Peyer's patch (tissue), 4 donors: Measurements from ENCODE around the gene C18orf63. TPM values are rescaled to one million over a fixed set of nuclear protein-coding genes. Genes with fewer than 3 reads are reported as not detected.
A peak's percentile ranks its signal among the peaks of the same experiment; 100 is the strongest.

Experiments
- DNase-seq, 3 donors: peaks; one replicate each; pipeline ENCODE4 v3.0.0-alpha.2; 2017 to 2019
- H3K27ac ChIP-seq, 4 donors: fragments of 200-600 bp; sonication (generic); one replicate each; pipeline ENCODE4 v1.5.1; 2016 to 2019
- H3K27me3 ChIP-seq, 2 donors: fragments of 200-600 bp; sonication (generic); one replicate each; pipeline ENCODE4 v1.5.1; 2019
- H3K36me3 ChIP-seq, 3 donors: fragments of 200-600 bp; sonication (generic); one replicate each; pipeline ENCODE4 v1.5.1; 2016 to 2019
- H3K4me1 ChIP-seq, 4 donors: fragments of 200-600 bp; sonication (generic); one replicate each; pipeline ENCODE4 v1.5.1; 2016 to 2019
- H3K4me3 ChIP-seq, 4 donors: fragments of 200-600 bp; sonication (generic); 1 replicate in 3 of 4; 2 replicates in 1 of 4; pipeline ENCODE4 v1.5.1; 2016 to 2019; ENCODE audit warnings: mild to moderate bottlenecking in 1 of 4
- H3K9me3 ChIP-seq, 4 donors: fragments of 200-600 bp; sonication (generic); one replicate each; pipeline ENCODE4 v1.5.1; 2016 to 2019; ENCODE audit warnings: mild to moderate bottlenecking in 1 of 4
- CTCF ChIP-seq, 6 experiments: fragments of 450-650 bp in 4 of 6; fragments of 200-600 bp in 2 of 6; sonication (generic) in 1 of 6; IDR thresholded peaks; one replicate each; pipeline ENCODE4 v1.5.1; 2017 to 2019; ENCODE audit warnings: antibody characterized with exemption in 6 of 6, mild to moderate bottlenecking in 3 of 6, moderate library complexity in 1 of 6
- POLR2A ChIP-seq, 2 donors: fragments of 450-650 bp; IDR thresholded peaks; one replicate each; pipeline ENCODE4 v1.5.1; 2017; ENCODE audit warnings: antibody characterized with exemption in 2 of 2, mild to moderate bottlenecking in 2 of 2, moderate library complexity in 2 of 2
- total RNA-seq, 4 donors: library from RNA; depleted of rRNA; stranded (reverse); fragments of >200 nt; gene quantifications; one replicate each; pipeline ENCODE4 v1.1.0, GENCODE V29; 2016

Gene C18orf63
- not detected for total RNA-seq

GRCh38 chr18:74315464-74316256 is at the start of gene C18orf63:
Gene C18orf63 (plus strand): TSS chr18:74315839. CDS start chr18:74317866, 2,027 bp downstream.
- H3K4me3 ChIP-seq: no peak within 1 kb of the TSS
- no peaks in the 10 kb centered on the region for H3K36me3 ChIP-seq
- H3K9me3 ChIP-seq: no peaks in the 10 kb centered on the region
- no peak within 1 kb of the TSS for H3K27ac ChIP-seq
- TF ChIP-seq CTCF (IDR thresholded peaks at IDR 0.05): no peak
- no peak for TF ChIP-seq POLR2A (IDR thresholded peaks at IDR 0.05)
- H3K4me1 ChIP-seq: no peaks in the 10 kb centered on the region
- no peak for DNase-seq
- H3K27me3 ChIP-seq: no peaks in the 10 kb centered on the region

GRCh38 chr18:74266161-74266560 is 49.5 kb upstream of the C18orf63 start:
- no peak for TF ChIP-seq POLR2A (IDR thresholded peaks at IDR 0.05)
- TF ChIP-seq CTCF (IDR thresholded peaks at IDR 0.05): no peak
- H3K4me1 ChIP-seq: peaks cover 0 to 7% (median 0%) of the 10 kb centered on the region in 4 donors
- no peak overlapping the region for H3K4me3 ChIP-seq
- peak overlapping the region in 2 of 4 donors; percentile 13 to 67 for H3K27ac ChIP-seq
- H3K27me3 ChIP-seq: no peaks in the 10 kb centered on the region
- H3K9me3 ChIP-seq: no peaks in the 10 kb centered on the region
- H3K36me3 ChIP-seq: peaks cover 0 to 19% (median 0%) of the 10 kb centered on the region in 3 donors
- peak in 1 of 3 donors; percentile 74 for DNase-seq

GRCh38 chr18:74268175-74268574 is 47.5 kb upstream of the C18orf63 start:
- DNase-seq: no peak
- H3K4me3 ChIP-seq: no peak overlapping the region
- no peak overlapping the region for H3K27ac ChIP-seq
- H3K36me3 ChIP-seq: peaks cover 0 to under 1% (median 0%) of the 10 kb centered on the region in 3 donors
- no peaks in the 10 kb centered on the region for H3K27me3 ChIP-seq
- TF ChIP-seq POLR2A (IDR thresholded peaks at IDR 0.05): no peak
- no peak for TF ChIP-seq CTCF (IDR thresholded peaks at IDR 0.05)
- H3K4me1 ChIP-seq: peaks cover 0 to 7% (median 0%) of the 10 kb centered on the region in 4 donors
- H3K9me3 ChIP-seq: no peaks in the 10 kb centered on the region

- Histone ChIP-seq H3K4me1 (peaks cover 0 to 7% (median 0%) of the 10 kb centered on the region in 4 donors), H3K27ac (peak overlapping the region in 1 of 4 donors; percentile 8), H3K27me3 (no peaks in the 10 kb centered on the region), H3K36me3 (no peaks in the 10 kb centered on the region), H3K4me3 (no peak overlapping the region), H3K9me3 (no peaks in the 10 kb centered on the region)
- TF ChIP-seq CTCF (IDR thresholded peaks at IDR 0.05) (no peak), POLR2A (IDR thresholded peaks at IDR 0.05) (no peak)
- DNase-seq: no peak
Observed at GRCh38 chr18:74268933-74269620, 46.6 kb upstream of the C18orf63 start.

- Histone ChIP-seq H3K36me3 (no peaks in the 10 kb centered on the region), H3K4me3 (no peak overlapping the region), H3K4me1 (peaks cover 0 to 7% (median 0%) of the 10 kb centered on the region in 4 donors), H3K27ac (no peak overlapping the region), H3K27me3 (no peaks in the 10 kb centered on the region), H3K9me3 (no peaks in the 10 kb centered on the region)
- TF ChIP-seq CTCF (IDR thresholded peaks at IDR 0.05) (no peak), POLR2A (IDR thresholded peaks at IDR 0.05) (no peak)
- DNase-seq: no peak
Observed at GRCh38 chr18:74271635-74272034, 44.0 kb upstream of the C18orf63 start.
